HUES64 (cell line): ENCODE measurements around the gene IGF2R.
"Not testable (repeated sequence)": the region's sequence is repeated elsewhere in the genome, so short reads cannot be mapped to it uniquely, and the experiment has no call there.

Experiments
- H3K27ac ChIP-seq: 2 replicates; pipeline ENCODE4 v1.7.0; 2013; ENCODE audit warnings: low read depth, low read length, inconsistent platforms
- H3K27me3 ChIP-seq: 2 replicates; pipeline ENCODE4 v1.6.1; 2013; ENCODE audit warnings: mild to moderate bottlenecking, low read length; ENCODE audit not compliant: insufficient read depth
- H3K36me3 ChIP-seq: 2 replicates; pipeline ENCODE4 v1.6.1; 2013; ENCODE audit warnings: mild to moderate bottlenecking, low read length; ENCODE audit not compliant: insufficient read depth
- H3K4me1 ChIP-seq: 2 replicates; pipeline ENCODE4 v1.6.1; 2013; ENCODE audit warnings: mild to moderate bottlenecking, low read length, moderate library complexity; ENCODE audit not compliant: insufficient read depth
- H3K4me3 ChIP-seq: 2 replicates; pipeline ENCODE4 v1.5.1; 2013; ENCODE audit warnings: mild to moderate bottlenecking, low read length, moderate library complexity
- H3K9ac ChIP-seq: 2 replicates; pipeline ENCODE4 v1.6.1; 2013; ENCODE audit warnings: mild to moderate bottlenecking, low read depth, low read length
- H3K9me3 ChIP-seq: 2 replicates; pipeline ENCODE4 v1.6.1; 2013; ENCODE audit warnings: low read depth, low read length; ENCODE audit not compliant: insufficient read depth
- WGBS: fragments of 150-250, 120-280 bp; methylation state at CpG from one replicate; pipeline ENCODE4 v1.1.7; 2013; ENCODE audit warnings: missing lambda C conversion rate; 5-methylcytosine and 5-hydroxymethylcytosine counted together

Gene IGF2R

GRCh38 chr6:160000893-160001427 lies 32.1 kb downstream of the IGF2R start:
- not testable (repeated sequence) for H3K36me3 ChIP-seq, H3K27ac ChIP-seq, H3K4me3 ChIP-seq, H3K9me3 ChIP-seq, H3K4me1 ChIP-seq, H3K9ac ChIP-seq, H3K27me3 ChIP-seq
- 94% methylated on average over 8 of the region's 9 CpGs for WGBS

- Histone ChIP-seq H3K4me3 (no peak overlapping the region), H3K9ac (no peak overlapping the region)
- 98% methylated on average over 2 of the region's 2 CpGs for WGBS
Measured at GRCh38 chr6:160002882-160003281, 34.0 kb downstream of the IGF2R start.

GRCh38 chr6:160004018-160004417 lies 35.1 kb downstream of the IGF2R start:
- no peak overlapping the region for H3K9ac ChIP-seq
- 0 out of 2 replicates have a peak, but pooled peaks cover 6% of the 10 kb centered on the region for H3K9me3 ChIP-seq
- no peaks in the 10 kb centered on the region for H3K27me3 ChIP-seq
- 96% methylated on average over 8 of the region's 8 CpGs for WGBS
- 0 out of 2 replicates have a peak, but pooled peaks cover 6% of the 10 kb centered on the region for H3K4me1 ChIP-seq
- H3K36me3 ChIP-seq, result peaks cover 8% of the 10 kb centered on the region
- H3K4me3 ChIP-seq, result no peak overlapping the region
- H3K27ac ChIP-seq, result no peak overlapping the region

More at GRCh38 chr6:160002882-160003281, 34.0 kb downstream of the IGF2R start:
- no peaks in the 10 kb centered on the region for H3K27me3 ChIP-seq
- H3K36me3 ChIP-seq, result peaks cover 4% of the 10 kb centered on the region
- H3K27ac ChIP-seq, result no peak overlapping the region
- 0 out of 2 replicates have a peak, but pooled peaks cover 6% of the 10 kb centered on the region for H3K9me3 ChIP-seq
- H3K4me1 ChIP-seq, result peaks cover 11% of the 10 kb centered on the region

- H3K36me3 ChIP-seq, result peaks cover 11% of the 10 kb centered on the region; the same call in 1 of the 2 replicates
- no peak overlapping the region for H3K27ac ChIP-seq
Measured at GRCh38 chr6:160004419-160005175, 35.7 kb downstream of the IGF2R start.

GRCh38 chr6:160005211-160005610 lies 36.3 kb downstream of the IGF2R start:
- Histone ChIP-seq H3K9me3 (0 out of 2 replicates have a peak, but pooled peaks cover 6% of the 10 kb centered on the region), H3K27ac (no peak overlapping the region), H3K36me3 (peaks cover 17% of the 10 kb centered on the region; the same call in 1 of the 2 replicates), H3K4me3 (no peak overlapping the region), H3K4me1 (0 out of 2 replicates have a peak, but pooled peaks cover 6% of the 10 kb centered on the region), H3K9ac (no peak overlapping the region), H3K27me3 (no peaks in the 10 kb centered on the region)
- WGBS, result 94% methylated on average over 31 of the region's 31 CpGs

More at GRCh38 chr6:160004419-160005175, 35.7 kb downstream of the IGF2R start:
- Histone ChIP-seq H3K4me1 (0 out of 2 replicates have a peak, but pooled peaks cover 6% of the 10 kb centered on the region), H3K27me3 (no peaks in the 10 kb centered on the region), H3K9ac (no peak overlapping the region), H3K9me3 (0 out of 2 replicates have a peak, but pooled peaks cover 6% of the 10 kb centered on the region), H3K4me3 (no peak overlapping the region)
- WGBS, result 96% methylated on average over 21 of the region's 21 CpGs

GRCh38 chr6:160005861-160006540 lies 37.1 kb downstream of the IGF2R start:
- H3K27me3 ChIP-seq, result no peaks in the 10 kb centered on the region
- 96% methylated on average over 57 of the region's 57 CpGs for WGBS
- H3K9me3 ChIP-seq, result 0 out of 2 replicates have a peak, but pooled peaks cover 6% of the 10 kb centered on the region
- H3K36me3 ChIP-seq, result peaks cover 25% of the 10 kb centered on the region
- H3K27ac ChIP-seq, result no peak overlapping the region
- 0 out of 2 replicates have a peak, but pooled peaks cover 6% of the 10 kb centered on the region for H3K4me1 ChIP-seq
- H3K9ac ChIP-seq, result no peak overlapping the region
- no peak overlapping the region for H3K4me3 ChIP-seq

- Histone ChIP-seq H3K9me3 (0 out of 2 replicates have a peak, but pooled peaks cover 6% of the 10 kb centered on the region), H3K27me3 (no peaks in the 10 kb centered on the region), H3K9ac (no peak overlapping the region), H3K4me1 (0 out of 2 replicates have a peak, but pooled peaks cover 6% of the 10 kb centered on the region), H3K27ac (no peak overlapping the region), H3K36me3 (peaks cover 37% of the 10 kb centered on the region), H3K4me3 (no peak overlapping the region)
- 86% methylated on average over 1 of the region's 1 CpG for WGBS
Measured at GRCh38 chr6:160007145-160007544, 38.3 kb downstream of the IGF2R start.

- Histone ChIP-seq H3K9ac (no peak overlapping the region), H3K36me3 (peaks cover 40% of the 10 kb centered on the region), H3K9me3 (0 out of 2 replicates have a peak, but pooled peaks cover 6% of the 10 kb centered on the region), H3K27me3 (no peaks in the 10 kb centered on the region), H3K27ac (no peak overlapping the region), H3K4me1 (0 out of 2 replicates have a peak, but pooled peaks cover 6% of the 10 kb centered on the region), H3K4me3 (no peak overlapping the region)
- no CpG with 5 or more reads among the region's 2 CpGs for WGBS
Measured at GRCh38 chr6:160007611-160008010, 38.7 kb downstream of the IGF2R start.

GRCh38 chr6:160010067-160010466 lies 41.2 kb downstream of the IGF2R start:
- H3K9ac ChIP-seq, result no peak overlapping the region
- 92% methylated on average over 8 of the region's 8 CpGs for whole genome bisulfite sequencing
- no peak overlapping the region for H3K27ac ChIP-seq

GRCh38 chr6:160013987-160014868 lies 45.3 kb downstream of the IGF2R start:
- Histone ChIP-seq H3K4me1 (no peaks in the 10 kb centered on the region), H3K27me3 (no peaks in the 10 kb centered on the region), H3K27ac (no peak overlapping the region), H3K9me3 (no peaks in the 10 kb centered on the region), H3K4me3 (no peak overlapping the region), H3K36me3 (peaks cover 47% of the 10 kb centered on the region), H3K9ac (no peak overlapping the region)
- WGBS, result 85% methylated on average over 4 of the region's 4 CpGs

More at GRCh38 chr6:160010067-160010466, 41.2 kb downstream of the IGF2R start:
- Histone ChIP-seq H3K36me3 (peaks cover 47% of the 10 kb centered on the region), H3K27me3 (no peaks in the 10 kb centered on the region), H3K4me3 (no peak overlapping the region), H3K9me3 (0 out of 2 replicates have a peak, but pooled peaks cover 1% of the 10 kb centered on the region), H3K4me1 (0 out of 2 replicates have a peak, but pooled peaks cover 6% of the 10 kb centered on the region)
